ENCODE results near the gene ZFP92.

The ZFP92 gene

GRCh38 chrX:153457827-153458466 lies 46.7 kb downstream of the ZFP92 start:
- DNase-seq: no peak

- DNase-seq: no peak
Observed at GRCh38 chrX:153458476-153458875, 47.2 kb downstream of the ZFP92 start.

DNA sequence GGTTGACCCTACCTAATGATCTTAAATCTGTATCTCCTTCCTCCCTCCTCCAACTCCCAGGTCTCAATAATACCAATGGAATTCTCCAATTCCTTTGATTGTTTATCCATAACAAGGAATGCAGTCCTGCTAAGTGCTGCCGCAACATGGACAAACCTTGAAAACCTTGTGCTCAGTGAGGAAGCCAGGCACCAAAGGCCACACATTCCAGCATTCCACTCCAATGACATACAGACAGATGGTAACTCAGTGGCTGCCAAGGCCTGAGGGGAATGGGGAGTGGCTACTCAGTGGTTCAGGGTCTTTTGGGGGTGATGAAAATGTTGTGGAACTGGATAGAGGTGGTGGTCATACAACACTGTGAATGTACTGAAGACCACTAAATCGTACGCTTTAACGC lies 48.7 kb downstream of the ZFP92 start:
- DNase-seq: no peak

DNA sequence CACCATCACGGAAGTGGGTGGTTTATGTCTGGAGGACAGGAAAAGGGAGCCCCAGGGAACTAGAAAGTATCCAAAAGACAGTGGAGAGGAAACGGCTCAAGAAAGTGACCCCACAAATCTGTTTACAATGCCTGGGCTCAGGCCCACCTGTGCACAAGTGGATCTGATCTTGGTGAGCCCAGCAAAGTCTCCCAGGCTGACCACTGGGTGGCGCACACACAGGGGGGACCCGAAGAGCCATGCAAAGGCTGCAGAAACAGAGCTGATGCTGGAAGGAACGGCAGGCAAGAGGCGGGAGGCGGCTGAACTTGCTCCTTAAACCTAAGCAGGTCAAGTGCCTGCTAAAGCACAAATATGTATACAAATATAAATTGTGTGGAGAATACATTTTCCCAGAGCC lies 49.6 kb downstream of the ZFP92 start:
- peak; percentile 62 for DNase-seq
